HEK293 (cell line): ENCODE data around the gene DRD4.
A peak's percentile ranks its signal among the peaks of the same experiment; 100 is the strongest.

Source experiments
- CTCF ChIA-PET: fragments of 350-600 bp; formaldehyde crosslinking; extraction: SDS; loops from one replicate; lab custom pipeline; 2021; ENCODE audit warnings: antibody characterized with exemption; lab: Yijun Ruan, JAX
- POLR2A ChIA-PET: fragments of 300-600 bp; formaldehyde crosslinking; extraction: SDS; loops from one replicate; lab custom pipeline; 2020; ENCODE audit warnings: antibody characterized with exemption, inconsistent platforms; lab: Yijun Ruan, JAX
- H3K27ac ChIP-seq: fragments of 200-500 bp; sonication (Bioruptor generic); 2 replicates; pipeline ENCODE4 v1.5.1; 2014; ENCODE audit warnings: low read depth, low read length, control low read depth, inconsistent platforms; ENCODE audit errors: extremely low read depth
- H3K36me3 ChIP-seq, 2 experiments: fragments of 200-500 bp in 1 of 2; sonication (Bioruptor generic) in 1 of 2; 1 replicate in 1 of 2; 2 replicates in 1 of 2; pipeline ENCODE4 v1.5.1; 2014 to 2017; ENCODE audit warnings: inconsistent platforms in 2 of 2, low read length in 2 of 2; ENCODE audit not compliant: control insufficient read depth in 2 of 2, insufficient read depth in 1 of 2
- H3K4me1 ChIP-seq: fragments of 200-500 bp; sonication (Bioruptor generic); 2 replicates; pipeline ENCODE4 v1.5.1; 2014; ENCODE audit warnings: mild to moderate bottlenecking, low read length, inconsistent platforms; ENCODE audit not compliant: control insufficient read depth, insufficient read depth
- H3K4me3 ChIP-seq: 2 replicates; pipeline ENCODE4 v1.5.1; 2011; ENCODE audit warnings: low read depth, mild to moderate bottlenecking, control low read depth, low read length, moderate library complexity
- H3K9me3 ChIP-seq: fragments of 200-500 bp; sonication (Bioruptor generic); 2 replicates; pipeline ENCODE4 v1.5.1; 2014; ENCODE audit warnings: low read depth, low read length, inconsistent platforms; ENCODE audit not compliant: control insufficient read depth, insufficient read depth
- GLIS1 ChIP-seq: fragments of 450-650 bp; formaldehyde crosslinking; IDR thresholded peaks from 2 replicates; pipeline ENCODE4 v1.5.1; 2016; ENCODE audit warnings: missing biosample characterization, missing genetic modification characterization
- HIC1 ChIP-seq: fragments of 450-650 bp; formaldehyde crosslinking; IDR thresholded peaks from 2 replicates; pipeline ENCODE4 v1.5.1; 2016; ENCODE audit warnings: missing biosample characterization, missing genetic modification characterization
- KLF8 ChIP-seq: fragments of 450-650 bp; formaldehyde crosslinking; IDR thresholded peaks from 2 replicates; pipeline ENCODE4 v1.5.1; 2016; ENCODE audit warnings: missing biosample characterization, missing genetic modification characterization
- KLF9 ChIP-seq: fragments of 450-650 bp; formaldehyde crosslinking; IDR thresholded peaks from 2 replicates; pipeline ENCODE4 v1.5.1; 2016; ENCODE audit warnings: missing biosample characterization, missing genetic modification characterization, low read depth
- MZF1 ChIP-seq: fragments of 450-650 bp; formaldehyde crosslinking; IDR thresholded peaks from 2 replicates; pipeline ENCODE4 v1.5.1; 2017; ENCODE audit warnings: missing biosample characterization, missing genetic modification characterization, borderline replicate concordance
- SCRT1 ChIP-seq: fragments of 450-650 bp; formaldehyde crosslinking; IDR thresholded peaks from 2 replicates; pipeline ENCODE4 v1.5.1; 2016; ENCODE audit warnings: missing biosample characterization, missing genetic modification characterization, borderline replicate concordance
- ZBTB1 ChIP-seq: fragments of 450-650 bp; formaldehyde crosslinking; IDR thresholded peaks from 2 replicates; pipeline ENCODE4 v1.5.1; 2016; ENCODE audit warnings: missing biosample characterization, missing genetic modification characterization
- ZBTB26 ChIP-seq: fragments of 450-650 bp; formaldehyde crosslinking; optimal IDR thresholded peaks from 2 replicates; pipeline ENCODE3; 2016; ENCODE audit warnings: missing biosample characterization, mild to moderate bottlenecking, missing genetic modification characterization
- ZFP69B ChIP-seq: fragments of 450-650 bp; formaldehyde crosslinking; IDR thresholded peaks from 2 replicates; pipeline ENCODE4 v1.5.1; 2016; ENCODE audit warnings: missing biosample characterization, missing genetic modification characterization
- ZNF132 ChIP-seq: fragments of 450-650 bp; formaldehyde crosslinking; IDR thresholded peaks from 2 replicates; pipeline ENCODE4 v1.5.1; 2017; ENCODE audit warnings: missing biosample characterization, missing genetic modification characterization, borderline replicate concordance
- ZNF221 ChIP-seq: fragments of 450-650 bp; formaldehyde crosslinking; IDR thresholded peaks from 2 replicates; pipeline ENCODE4 v1.5.1; 2017; ENCODE audit warnings: missing biosample characterization, missing genetic modification characterization, borderline replicate concordance
- ZNF23 ChIP-seq: fragments of 450-650 bp; formaldehyde crosslinking; IDR thresholded peaks from 2 replicates; pipeline ENCODE4 v1.5.1; 2016; ENCODE audit warnings: missing biosample characterization, missing genetic modification characterization, borderline replicate concordance
- ZNF350 ChIP-seq: fragments of 450-650 bp; formaldehyde crosslinking; IDR thresholded peaks from 2 replicates; pipeline ENCODE4 v1.5.0; 2017; ENCODE audit warnings: missing biosample characterization, mild to moderate bottlenecking, missing genetic modification characterization
- ZNF354C ChIP-seq: fragments of 450-650 bp; formaldehyde crosslinking; IDR thresholded peaks from 2 replicates; pipeline ENCODE4 v1.5.1; 2016; ENCODE audit warnings: missing biosample characterization, missing genetic modification characterization, low read depth, borderline replicate concordance
- ZNF398 ChIP-seq: fragments of 450-650 bp; formaldehyde crosslinking; IDR thresholded peaks from 2 replicates; pipeline ENCODE4 v1.5.1; 2017; ENCODE audit warnings: missing biosample characterization, missing genetic modification characterization
- ZNF488 ChIP-seq: fragments of 450-650 bp; formaldehyde crosslinking; IDR thresholded peaks from 2 replicates; pipeline ENCODE4 v1.5.1; 2016; ENCODE audit warnings: missing biosample characterization, missing genetic modification characterization
- ZNF600 ChIP-seq: fragments of 450-650 bp; formaldehyde crosslinking; IDR thresholded peaks from 2 replicates; pipeline ENCODE4 v1.5.1; 2016; ENCODE audit warnings: missing biosample characterization, missing genetic modification characterization
- ZNF624 ChIP-seq: fragments of 450-650 bp; formaldehyde crosslinking; IDR thresholded peaks from 2 replicates; pipeline ENCODE4 v1.5.1; 2017; ENCODE audit warnings: missing biosample characterization, missing genetic modification characterization
- ZNF639 ChIP-seq: fragments of 450-650 bp; formaldehyde crosslinking; IDR thresholded peaks from 2 replicates; pipeline ENCODE4 v1.5.1; 2016; ENCODE audit warnings: missing biosample characterization, missing genetic modification characterization
- ZNF645 ChIP-seq: fragments of 450-650 bp; formaldehyde crosslinking; IDR thresholded peaks from 2 replicates; pipeline ENCODE4; 2016; ENCODE audit warnings: missing biosample characterization, missing genetic modification characterization
- ZNF677 ChIP-seq: fragments of 450-650 bp; IDR thresholded peaks from 2 replicates; pipeline ENCODE4 v1.5.0; 2018; ENCODE audit warnings: missing biosample characterization, mild to moderate bottlenecking, missing genetic modification characterization, moderate library complexity
- ZNF76 ChIP-seq: fragments of 450-650 bp; formaldehyde crosslinking; IDR thresholded peaks from 2 replicates; pipeline ENCODE4; 2016; ENCODE audit warnings: low read depth, missing biosample characterization, missing genetic modification characterization, borderline replicate concordance
- ZSCAN16 ChIP-seq: fragments of 450-650 bp; formaldehyde crosslinking; IDR thresholded peaks from 2 replicates; pipeline ENCODE4 v1.5.1; 2016; ENCODE audit warnings: missing biosample characterization, missing genetic modification characterization

The DRD4 gene

GRCh38 chr11:637593-638521, 788 bp downstream of the DRD4 start:
- Histone ChIP-seq H3K9me3 (no peaks in the 10 kb centered on the region), H3K4me3 (no peak overlapping the region), H3K36me3 (peaks cover 0 to 33% of the 10 kb centered on the region in 2 experiments; a peak in 1 of 3 replicates), H3K4me1 (no peaks in the 10 kb centered on the region), H3K27ac (no peak overlapping the region)
- ChIA-PET POLR2A (no interaction called here), CTCF (no interaction called here)
- TF ChIP-seq ZNF398 (0 out of 2 replicates have a peak, but pooled peaks have one; percentile 27), ZNF639 (no peak), GLIS1 (tag by site-specific recombination) (0 out of 2 replicates have a peak, but pooled peaks have one; percentile 5)
- TF ChIP-seq, all 188 proteins: peak for 2

- H3K4me3 ChIP-seq, result no peak overlapping the region
- no peaks in the 10 kb centered on the region for H3K9me3 ChIP-seq
- CTCF ChIA-PET, result no interaction called here
- POLR2A ChIA-PET, result no interaction called here
- H3K4me1 ChIP-seq, result no peaks in the 10 kb centered on the region
- peaks cover 0 to 38% of the 10 kb centered on the region in 2 experiments; a peak in 1 of 3 replicates for H3K36me3 ChIP-seq
- no peak overlapping the region for H3K27ac ChIP-seq
- TF ChIP-seq ZNF645 (tag by site-specific recombination) (no peak), ZNF221 (tag by site-specific recombination) (no peak), MZF1 (no peak), ZNF677 (tag by site-specific recombination) (no peak), ZNF76 (no peak), ZNF350 (tag by site-specific recombination) (no peak), KLF8 (tag by site-specific recombination) (0 out of 2 replicates have a peak, but pooled peaks have one; percentile 37), ZFP69B (no peak), ZNF354C (tag by site-specific recombination) (no peak), SCRT1 (no peak), ZNF600 (tag by site-specific recombination) (peak; percentile 85), ZSCAN16 (tag by site-specific recombination) (no peak), ZBTB26 (tag by site-specific recombination) (no peak), ZNF488 (tag by site-specific recombination) (no peak), ZNF132 (tag by site-specific recombination) (no peak), ZNF23 (tag by site-specific recombination) (no peak), HIC1 (no peak), KLF9 (no peak), ZNF624 (tag by site-specific recombination) (no peak), ZBTB1 (tag by site-specific recombination) (no peak)
These were observed 1.7 kb downstream of the DRD4 start for GRCh38 chr11:638631-639331.
